HepG2 (cell line): ENCODE measurements around the gene NCS1. TPM values are rescaled to one million over a fixed set of nuclear protein-coding genes. Genes with fewer than 3 reads are reported as not detected.

Experiments
- ATAC-seq: fragments of 200-7000 bp; cut with Tn5 transposase; 3 replicates; pipeline ENCODE4 v1.9.1; 2020; ENCODE audit warnings: mild to moderate bottlenecking, moderate library complexity
- BruUV-seq: library from RNA; stranded (reverse); fragments of 400-500 nt; replicated peaks from 2 replicates; lab custom pipeline; 2021; lab: Mats Ljungman, UMichigan
- CTCF ChIA-PET: fragments of 300-600 bp; formaldehyde crosslinking; extraction: SDS; loops from one replicate; lab custom pipeline; 2021; ENCODE audit warnings: low total read pairs, inconsistent platforms, low intra/inter-chr PET ratio; lab: Yijun Ruan, JAX
- POLR2A ChIA-PET: fragments of 350-600 bp; sonication (Branson Sonifier 250); formaldehyde crosslinking; loops from one replicate; lab custom pipeline; 2020; ENCODE audit warnings: antibody characterized with exemption, inconsistent platforms; lab: Yijun Ruan, JAX
- DNase-seq: peaks from one replicate; pipeline ENCODE4 v3.0.0-alpha.2; 2015; ENCODE audit warnings: low spot score
- FAIRE-seq: peaks from 3 replicates; lab custom pipeline; 2011; peaks lifted over from hg19 to GRCh38; lab: Jason Lieb, UNC
- H2AFZ ChIP-seq: one replicate; pipeline ENCODE4 v1.6.1; 2011; ENCODE audit warnings: low read length, inconsistent platforms
- H3K27ac ChIP-seq: fragments of 300-600 bp; 3 replicates; pipeline ENCODE4 v1.8.0; 2011; ENCODE audit warnings: mixed run types, mild to moderate bottlenecking, mixed read lengths, low read length, inconsistent platforms; ENCODE audit not compliant: insufficient read depth; ENCODE audit errors: extremely low read length
- H3K27me3 ChIP-seq, 2 experiments: fragments of 200-600 bp in 1 of 2; 2 replicates in 1 of 2; 3 replicates in 1 of 2; pipeline versions ENCODE4 v1.6.0 to v1.8.0; 2011; ENCODE audit warnings: low read length in 2 of 2, mild to moderate bottlenecking in 2 of 2, moderate library complexity in 2 of 2, inconsistent platforms in 1 of 2; ENCODE audit not compliant: insufficient read depth in 2 of 2, control insufficient read depth in 1 of 2
- H3K36me3 ChIP-seq, 2 experiments: fragments of 200-600 bp in 1 of 2; replicated peaks in 1 of 2; 2 replicates in 1 of 2; 3 replicates in 1 of 2; pipeline versions ENCODE4 v1.5.1 to v1.8.0; 2011; ENCODE audit warnings: low read length in 2 of 2, inconsistent platforms in 1 of 2; ENCODE audit not compliant: insufficient read depth in 2 of 2, control insufficient read depth in 1 of 2
- H3K4me1 ChIP-seq: 2 replicates; pipeline ENCODE4 v1.5.1; 2012; ENCODE audit warnings: low read length, inconsistent platforms; ENCODE audit not compliant: insufficient read depth
- H3K4me2 ChIP-seq: 2 replicates; pipeline ENCODE4 v1.6.0; 2011; ENCODE audit warnings: low read depth, low read length, inconsistent platforms
- H3K4me3 ChIP-seq, 3 experiments: fragments of 200-600 bp in 1 of 3; sonication (generic), shearing (Covaris generic) in 1 of 3; replicated peaks in 1 of 3; 2 replicates each; pipeline ENCODE4 v1.5.1; 2011 to 2016; ENCODE audit warnings: low read length in 3 of 3, inconsistent platforms in 2 of 3, low read depth in 2 of 3, mild to moderate bottlenecking in 2 of 3, control low read depth in 1 of 3, mixed read lengths in 1 of 3; ENCODE audit not compliant: insufficient read depth in 1 of 3
- H3K79me2 ChIP-seq: one replicate; pipeline ENCODE4 v1.6.1; 2011; ENCODE audit warnings: low read length, inconsistent platforms; ENCODE audit not compliant: insufficient read depth
- H3K9ac ChIP-seq: 2 replicates; pipeline ENCODE4 v1.6.0; 2011; ENCODE audit warnings: mild to moderate bottlenecking, low read depth, low read length, inconsistent platforms; ENCODE audit not compliant: insufficient read depth
- H3K9me3 ChIP-seq: 2 replicates; pipeline ENCODE4 v1.5.1; 2012; ENCODE audit warnings: mild to moderate bottlenecking, low read length
- H4K20me1 ChIP-seq: 2 replicates; pipeline ENCODE4 v1.6.0; 2011; ENCODE audit warnings: inconsistent platforms, mild to moderate bottlenecking, low read length, moderate library complexity; ENCODE audit not compliant: insufficient read depth
- PHF8 ChIP-seq: sonication (generic); formaldehyde crosslinking; IDR thresholded peaks from 2 replicates; pipeline ENCODE4 v1.5.0; 2020; ENCODE audit warnings: missing genetic modification reagents
- RAD21 ChIP-seq: fragments of 450-650 bp; formaldehyde crosslinking; IDR thresholded peaks from 2 replicates; pipeline ENCODE4 v1.5.0; 2020; ENCODE audit warnings: mild to moderate bottlenecking
- TAF15 ChIP-seq: fragments of 200-400 bp; formaldehyde crosslinking; IDR thresholded peaks from one replicate; pipeline ENCODE4 v1.6.1; 2018; ENCODE audit warnings: mild to moderate bottlenecking, low read depth, low read length; ENCODE audit not compliant: poor library complexity, severe bottlenecking
- YEATS2 ChIP-seq: sonication (generic); formaldehyde crosslinking; IDR thresholded peaks from 2 replicates; pipeline ENCODE4 v1.4.0; 2020; ENCODE audit warnings: missing genetic modification reagents, borderline replicate concordance
- ZBTB2 ChIP-seq: sonication (generic); formaldehyde crosslinking; IDR thresholded peaks from 2 replicates; pipeline ENCODE4 v1.8.0; 2022; ENCODE audit warnings: low read depth, missing genetic modification reagents
- ZNF232 ChIP-seq: sonication (generic); formaldehyde crosslinking; IDR thresholded peaks from 2 replicates; pipeline ENCODE4 v1.4.0; 2020; ENCODE audit warnings: missing genetic modification reagents, borderline replicate concordance
- ZNF605 ChIP-seq: sonication (generic); formaldehyde crosslinking; IDR thresholded peaks from 2 replicates; pipeline ENCODE4 v1.8.0; 2022; ENCODE audit warnings: mild to moderate bottlenecking, missing genetic modification reagents
- ZNF773 ChIP-seq: sonication (generic); formaldehyde crosslinking; IDR thresholded peaks from 2 replicates; pipeline ENCODE4 v1.4.0; 2020; ENCODE audit warnings: missing genetic modification reagents, borderline replicate concordance
- ZNF782 ChIP-seq: sonication (generic); formaldehyde crosslinking; IDR thresholded peaks from 2 replicates; pipeline ENCODE4 v1.4.0; 2020; ENCODE audit warnings: missing genetic modification reagents, mild to moderate bottlenecking, borderline replicate concordance
- ZNF792 ChIP-seq: IDR thresholded peaks from 2 replicates; pipeline ENCODE4 v1.6.1; 2016
- WGBS: methylation state at CpG from one replicate; pipeline ENCODE4 v1.1.6; 2017; ENCODE audit warnings: low lambda C conversion rate; 5-methylcytosine and 5-hydroxymethylcytosine counted together
- in situ Hi-C: cut with HindIII; loops from 2 replicates; pipeline ENCODE4 v1.10.0; 2017; ENCODE audit warnings: low pct_unique_long_range_greater_than_20kb; ENCODE audit not compliant: extremely low pct_ligation_motif_present
- intact Hi-C: fragments of 100-400 bp; cut with micrococcal nuclease; formaldehyde crosslinking; loops from one replicate; pipeline ENCODE4 v1.10.0; 2022; ENCODE audit not compliant: unreplicated experiment
- polyA plus RNA-seq, 8 experiments: library from polyadenylated mRNA; depleted of rRNA in 3 of 8; stranded (reverse) in 7 of 8; unstranded in 1 of 8; fragments of >200 nt; fragmentation: Illumina TruSeq in 4 of 8; extraction: Trizol in 4 of 8; gene quantifications; 2 replicates each; pipeline versions ENCODE4 v1.2.1 to v1.2.3, GENCODE V29; 2011 to 2016; ENCODE audit warnings: low read depth in 4 of 8, missing spikeins in 1 of 8, mixed read lengths in 1 of 8; ENCODE audit not compliant: insufficient read depth in 1 of 8
- total RNA-seq, 5 experiments: library from RNA; depleted of rRNA; stranded (reverse); fragments of >200 nt; fragmentation: Illumina TruSeq; extraction: Trizol; gene quantifications; 2 replicates each; pipeline ENCODE4 v1.2.3, GENCODE V29; 2016; ENCODE audit warnings: low read depth in 1 of 5
- TF ChIP-seq, protein P1 (sequence below): fragments of 450-650 bp; IDR thresholded peaks from 2 replicates; pipeline ENCODE4 v1.6.1; 2017; ENCODE audit warnings: mild to moderate bottlenecking

NCS1 gene
- total and polyA plus RNA-seq, 2 of the 13 experiments (the other 11 are each of a cell fraction or from before 2014, with no cell fraction given): 4.7 to 6.1 TPM

DNA sequence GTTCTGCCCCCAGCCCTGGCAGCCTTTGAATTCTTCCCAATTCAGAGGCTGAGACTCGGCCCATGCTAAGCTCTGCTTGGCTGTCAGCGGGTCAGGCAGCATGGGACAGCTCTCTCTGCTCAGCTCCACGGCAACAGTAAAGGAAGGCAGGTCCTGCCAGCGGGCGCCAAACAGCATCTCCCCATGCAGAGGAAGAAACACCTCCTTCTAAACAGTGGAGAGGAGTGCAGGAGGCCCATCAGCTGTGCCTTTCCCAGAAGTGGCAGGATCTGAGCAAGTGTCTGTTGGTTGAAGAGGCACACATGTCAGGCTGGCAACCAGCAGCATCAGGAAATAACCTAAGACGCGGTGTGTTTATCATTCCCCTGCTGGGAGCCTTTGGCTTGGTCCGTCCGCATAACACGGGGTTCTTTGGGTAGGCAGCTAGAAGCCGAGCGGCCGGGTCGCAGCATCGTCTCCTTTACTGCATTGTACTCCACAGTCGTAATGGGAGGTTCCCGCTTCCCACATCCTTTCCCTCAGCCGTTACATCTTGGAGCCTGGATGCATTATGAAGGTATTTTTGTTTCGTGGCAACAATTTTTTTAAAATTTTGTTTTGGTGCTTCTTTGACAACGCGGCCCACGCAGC lies 42.7 kb upstream of the NCS1 start (continued):
- TF ChIP-seq, protein P1, sequence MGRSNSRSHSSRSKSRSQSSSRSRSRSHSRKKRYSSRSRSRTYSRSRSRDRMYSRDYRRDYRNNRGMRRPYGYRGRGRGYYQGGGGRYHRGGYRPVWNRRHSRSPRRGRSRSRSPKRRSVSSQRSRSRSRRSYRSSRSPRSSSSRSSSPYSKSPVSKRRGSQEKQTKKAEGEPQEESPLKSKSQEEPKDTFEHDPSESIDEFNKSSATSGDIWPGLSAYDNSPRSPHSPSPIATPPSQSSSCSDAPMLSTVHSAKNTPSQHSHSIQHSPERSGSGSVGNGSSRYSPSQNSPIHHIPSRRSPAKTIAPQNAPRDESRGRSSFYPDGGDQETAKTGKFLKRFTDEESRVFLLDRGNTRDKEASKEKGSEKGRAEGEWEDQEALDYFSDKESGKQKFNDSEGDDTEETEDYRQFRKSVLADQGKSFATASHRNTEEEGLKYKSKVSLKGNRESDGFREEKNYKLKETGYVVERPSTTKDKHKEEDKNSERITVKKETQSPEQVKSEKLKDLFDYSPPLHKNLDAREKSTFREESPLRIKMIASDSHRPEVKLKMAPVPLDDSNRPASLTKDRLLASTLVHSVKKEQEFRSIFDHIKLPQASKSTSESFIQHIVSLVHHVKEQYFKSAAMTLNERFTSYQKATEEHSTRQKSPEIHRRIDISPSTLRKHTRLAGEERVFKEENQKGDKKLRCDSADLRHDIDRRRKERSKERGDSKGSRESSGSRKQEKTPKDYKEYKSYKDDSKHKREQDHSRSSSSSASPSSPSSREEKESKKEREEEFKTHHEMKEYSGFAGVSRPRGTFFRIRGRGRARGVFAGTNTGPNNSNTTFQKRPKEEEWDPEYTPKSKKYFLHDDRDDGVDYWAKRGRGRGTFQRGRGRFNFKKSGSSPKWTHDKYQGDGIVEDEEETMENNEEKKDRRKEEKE: no peak

DNA sequence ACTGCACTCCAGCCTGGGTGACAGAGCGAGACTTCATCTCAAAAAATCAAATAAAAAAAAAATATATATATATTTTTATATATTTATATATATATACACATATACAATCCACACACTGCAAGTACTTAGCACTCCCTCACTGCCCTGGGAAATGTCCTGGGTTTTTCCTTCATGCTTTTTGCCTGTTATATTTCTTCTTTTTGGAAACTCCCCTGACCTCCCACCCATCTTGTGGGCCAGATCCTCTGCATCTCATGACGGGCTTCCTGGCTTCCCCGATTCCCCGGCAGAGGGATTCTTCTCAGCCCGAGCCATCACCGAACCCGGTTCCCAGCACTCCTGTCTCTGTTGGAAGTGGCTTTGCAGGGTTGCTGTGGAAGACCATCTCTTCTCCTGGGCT lies 39.5 kb upstream of the NCS1 start:
- 96% methylated on average over 7 of the region's 7 CpGs for WGBS
- H3K4me2 ChIP-seq: no peak overlapping the region

More for the DNA sequence above, 39.5 kb upstream of the NCS1 start:
- no peaks in the 10 kb centered on the region for H3K79me2 ChIP-seq
- peaks cover 10 to 26% of the 10 kb centered on the region in 2 experiments; a peak in 4 of 5 replicates for H3K36me3 ChIP-seq
- H3K9ac ChIP-seq: no peak overlapping the region
- DNase-seq: no peak
- no peak overlapping the region for H2AFZ ChIP-seq
- ATAC-seq: no peak
- no peak for FAIRE-seq
- H4K20me1 ChIP-seq: no peaks in the 10 kb centered on the region
- H3K9me3 ChIP-seq: no peaks in the 10 kb centered on the region
- intact Hi-C loops: no loop called here
- CTCF ChIA-PET: no interaction called here
- no peak for TF ChIP-seq TAF15
- no peak for TF ChIP-seq ZNF792 (CRISPR knock-in tag)
- TF ChIP-seq ZNF782 (CRISPR knock-in tag): no peak
- no peak for TF ChIP-seq RAD21 (CRISPR knock-in tag)
- TF ChIP-seq YEATS2 (CRISPR knock-in tag): no peak
- no peak for TF ChIP-seq ZNF773
- TF ChIP-seq ZNF605 (CRISPR knock-in tag): no peak
- TF ChIP-seq PHF8 (CRISPR knock-in tag): no peak
- no peak for TF ChIP-seq ZNF232 (CRISPR knock-in tag)
- no peak for TF ChIP-seq ZBTB2
- TF ChIP-seq, all 625 proteins: peak for 0
- no TSS peak for BruUV-seq
- Histone ChIP-seq H3K4me1 (no peaks in the 10 kb centered on the region), H3K4me3 (no peak overlapping the region), H3K27ac (no peak overlapping the region), H3K27me3 (no peaks in the 10 kb centered on the region)
- POLR2A ChIA-PET: no interaction called here
- in situ Hi-C loops: no loop called here
